DOHH2 (cell line): ENCODE results near the gene CSGALNACT2.

Source experiments
- H3F3A ChIP-seq: fragments of 200-600 bp; sonication (generic), shearing (Covaris generic); 2 replicates; pipeline ENCODE4 v1.6.0; 2016; ENCODE audit warnings: antibody characterized with exemption, mild to moderate bottlenecking; ENCODE audit not compliant: control insufficient read depth, insufficient read depth
- H3K27ac ChIP-seq: fragments of 200-600 bp; sonication (generic); 2 replicates; pipeline ENCODE4 v1.5.1; 2014; ENCODE audit warnings: low read depth, mild to moderate bottlenecking, low read length, moderate library complexity
- H3K27me3 ChIP-seq: fragments of 200-600 bp; sonication (generic); 2 replicates; pipeline ENCODE4 v1.6.1; 2014; ENCODE audit warnings: mild to moderate bottlenecking, low read length, mixed read lengths; ENCODE audit not compliant: control insufficient read depth
- H3K36me3 ChIP-seq: fragments of 200-600 bp; sonication (generic); 2 replicates; pipeline ENCODE4 v1.6.1; 2014; ENCODE audit warnings: mild to moderate bottlenecking, low read length, moderate library complexity, mixed read lengths; ENCODE audit not compliant: control insufficient read depth
- H3K4me1 ChIP-seq: fragments of 200-600 bp; sonication (generic); 2 replicates; pipeline ENCODE4 v1.6.1; 2014; ENCODE audit warnings: mild to moderate bottlenecking, low read length, mixed read lengths; ENCODE audit not compliant: control insufficient read depth
- H3K4me2 ChIP-seq: fragments of 200-600 bp; sonication (generic); 2 replicates; pipeline ENCODE4 v1.6.0; 2014; ENCODE audit warnings: mild to moderate bottlenecking, low read length, moderate library complexity
- H3K4me3 ChIP-seq: fragments of 200-600 bp; sonication (generic); 2 replicates; pipeline ENCODE4 v1.5.1; 2014; ENCODE audit warnings: mild to moderate bottlenecking, low read length, mixed read lengths
- H3K79me2 ChIP-seq: fragments of 200-600 bp; sonication (generic); 2 replicates; pipeline ENCODE4 v1.6.1; 2014; ENCODE audit warnings: mild to moderate bottlenecking, low read length, mixed read lengths; ENCODE audit not compliant: control insufficient read depth
- H3K9me2 ChIP-seq: fragments of 200-600 bp; sonication (generic); replicated peaks from 2 replicates; pipeline ENCODE4 v1.6.1; 2014; ENCODE audit warnings: mild to moderate bottlenecking, low read length, mixed read lengths; ENCODE audit not compliant: control insufficient read depth
- H3K9me3 ChIP-seq: fragments of 200-600 bp; sonication (generic); 2 replicates; pipeline ENCODE4 v1.6.1; 2014; ENCODE audit warnings: antibody characterized with exemption, low read length, mixed read lengths; ENCODE audit not compliant: control insufficient read depth, insufficient read depth
- H4K20me1 ChIP-seq: fragments of 200-600 bp; sonication (generic); 2 replicates; pipeline ENCODE4 v1.6.0; 2014; ENCODE audit warnings: low read depth, mild to moderate bottlenecking, antibody characterized with exemption, low read length, moderate library complexity; ENCODE audit not compliant: control insufficient read depth, insufficient read depth
- EZH2phosphoT487 ChIP-seq: fragments of 200-600 bp; sonication (generic); IDR thresholded peaks from 2 replicates; pipeline ENCODE4 v1.6.1; 2017; ENCODE audit warnings: borderline replicate concordance, mild to moderate bottlenecking, antibody characterized with exemption, low read length, moderate library complexity, mixed read lengths
- TF ChIP-seq, protein P1 (sequence below): fragments of 200-600 bp; sonication (generic); IDR thresholded peaks from one replicate; pipeline ENCODE4 v1.5.1; 2014; ENCODE audit warnings: antibody characterized with exemption, mild to moderate bottlenecking, low read depth, low read length; ENCODE audit not compliant: poor library complexity, severe bottlenecking

CSGALNACT2 gene

DNA sequence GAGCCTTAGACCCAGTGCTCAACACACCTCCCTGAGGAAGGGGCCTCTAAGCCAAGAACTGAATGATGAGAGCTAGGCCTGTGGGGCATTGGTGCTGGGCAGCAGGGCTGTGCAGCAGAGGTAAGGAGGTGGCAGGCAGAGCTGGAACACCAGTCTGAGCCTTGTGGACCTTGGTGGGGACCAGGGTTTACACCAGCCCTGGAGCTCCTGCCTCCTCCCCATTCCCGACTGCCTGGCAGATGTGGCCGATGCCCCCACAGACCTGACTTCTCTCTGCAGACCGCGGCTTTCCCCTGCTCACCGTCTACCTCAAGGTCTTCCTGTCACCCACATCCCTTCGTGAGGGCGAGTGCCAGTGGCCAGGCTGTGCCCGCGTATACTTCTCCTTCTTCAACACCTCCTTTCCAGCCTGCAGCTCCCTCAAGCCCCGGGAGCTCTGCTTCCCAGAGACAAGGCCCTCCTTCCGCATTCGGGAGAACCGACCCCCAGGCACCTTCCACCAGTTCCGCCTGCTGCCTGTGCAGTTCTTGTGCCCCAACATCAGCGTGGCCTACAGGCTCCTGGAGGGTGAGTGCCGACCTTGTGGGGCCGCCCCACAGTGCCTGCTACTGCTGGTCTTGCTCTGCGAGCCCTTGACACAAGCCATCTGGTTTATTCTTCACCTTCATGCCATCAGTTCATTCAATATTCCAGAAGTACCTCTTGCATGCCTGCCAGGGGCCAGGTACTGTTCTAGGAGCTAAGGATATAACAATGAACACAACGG lies 36.0 kb upstream of the CSGALNACT2 start:
- TF ChIP-seq, protein P1, sequence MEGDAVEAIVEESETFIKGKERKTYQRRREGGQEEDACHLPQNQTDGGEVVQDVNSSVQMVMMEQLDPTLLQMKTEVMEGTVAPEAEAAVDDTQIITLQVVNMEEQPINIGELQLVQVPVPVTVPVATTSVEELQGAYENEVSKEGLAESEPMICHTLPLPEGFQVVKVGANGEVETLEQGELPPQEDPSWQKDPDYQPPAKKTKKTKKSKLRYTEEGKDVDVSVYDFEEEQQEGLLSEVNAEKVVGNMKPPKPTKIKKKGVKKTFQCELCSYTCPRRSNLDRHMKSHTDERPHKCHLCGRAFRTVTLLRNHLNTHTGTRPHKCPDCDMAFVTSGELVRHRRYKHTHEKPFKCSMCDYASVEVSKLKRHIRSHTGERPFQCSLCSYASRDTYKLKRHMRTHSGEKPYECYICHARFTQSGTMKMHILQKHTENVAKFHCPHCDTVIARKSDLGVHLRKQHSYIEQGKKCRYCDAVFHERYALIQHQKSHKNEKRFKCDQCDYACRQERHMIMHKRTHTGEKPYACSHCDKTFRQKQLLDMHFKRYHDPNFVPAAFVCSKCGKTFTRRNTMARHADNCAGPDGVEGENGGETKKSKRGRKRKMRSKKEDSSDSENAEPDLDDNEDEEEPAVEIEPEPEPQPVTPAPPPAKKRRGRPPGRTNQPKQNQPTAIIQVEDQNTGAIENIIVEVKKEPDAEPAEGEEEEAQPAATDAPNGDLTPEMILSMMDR, result no peak
- TF ChIP-seq EZH2phosphoT487, result no peak
- peaks cover 3% of the 10 kb centered on the region; the same call in 1 of the 2 replicates for H3K4me1 ChIP-seq

DNA sequence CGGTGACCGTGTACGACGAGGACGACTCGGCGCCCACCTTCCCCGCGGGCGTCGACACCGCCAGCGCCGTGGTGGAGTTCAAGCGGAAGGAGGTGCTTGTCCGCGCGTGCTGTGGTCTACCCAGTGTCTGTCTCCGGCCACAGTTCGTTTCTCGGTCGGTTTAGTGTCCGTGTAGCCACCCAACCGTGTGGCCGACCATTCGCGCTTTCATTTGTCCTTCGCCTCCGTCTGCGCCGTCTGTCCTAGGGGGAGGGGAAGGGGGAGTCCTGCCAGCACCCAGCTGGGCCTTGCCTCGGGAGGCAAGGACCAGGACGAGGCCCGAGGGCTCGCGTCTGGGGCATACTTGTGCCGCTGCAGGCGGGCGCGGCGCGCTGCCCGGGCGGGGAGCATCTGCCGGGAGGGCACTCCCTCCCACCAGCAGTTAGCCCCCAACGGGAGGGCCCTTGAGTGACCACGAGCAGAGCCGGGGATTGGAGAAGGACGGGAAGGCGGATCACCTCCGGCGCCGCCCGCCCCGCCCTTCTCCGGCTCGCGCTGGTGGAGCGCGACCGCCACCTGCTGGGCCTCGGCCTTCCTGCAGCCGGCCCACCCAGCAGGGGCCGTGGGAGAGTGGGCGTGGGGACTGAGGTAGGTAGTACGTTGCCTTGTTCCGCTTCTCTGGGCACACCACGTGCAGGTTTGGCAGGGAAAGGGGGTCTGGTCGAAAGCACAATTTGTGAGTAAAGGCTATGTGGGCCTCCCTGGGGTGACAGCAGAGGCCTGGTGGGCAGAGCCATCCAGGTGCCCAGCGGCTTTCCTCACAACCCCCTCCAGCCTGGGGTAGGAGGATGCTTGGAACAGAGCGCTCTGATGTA lies 32.9 kb upstream of the CSGALNACT2 start:
- Histone ChIP-seq H3F3A (no peaks in the 10 kb centered on the region), H3K4me3 (peak overlapping the region; percentile 49), H3K36me3 (no peaks in the 10 kb centered on the region), H3K4me2 (peak overlapping the region; percentile 60), H3K4me1 (peaks cover 3% of the 10 kb centered on the region; the same call in 1 of the 2 replicates), H3K9me3 (no peaks in the 10 kb centered on the region), H3K9me2 (no peaks in the 10 kb centered on the region), H4K20me1 (no peaks in the 10 kb centered on the region; the same call in 1 of the 2 replicates), H3K27me3 (no peaks in the 10 kb centered on the region), H3K27ac (no peak overlapping the region), H3K79me2 (no peaks in the 10 kb centered on the region)
- TF ChIP-seq, protein P1, result peak; percentile 92
- no peak for TF ChIP-seq EZH2phosphoT487

More for the DNA sequence above, 36.0 kb upstream of the CSGALNACT2 start:
- no peak overlapping the region for H3K4me2 ChIP-seq
- H3K9me2 ChIP-seq, result no peaks in the 10 kb centered on the region
- H4K20me1 ChIP-seq, result no peaks in the 10 kb centered on the region
- no peak overlapping the region for H3K4me3 ChIP-seq
- no peaks in the 10 kb centered on the region for H3F3A ChIP-seq
- no peaks in the 10 kb centered on the region for H3K79me2 ChIP-seq
- H3K9me3 ChIP-seq, result no peaks in the 10 kb centered on the region
- no peak overlapping the region for H3K27ac ChIP-seq
- no peaks in the 10 kb centered on the region for H3K27me3 ChIP-seq
- no peaks in the 10 kb centered on the region for H3K36me3 ChIP-seq

DNA sequence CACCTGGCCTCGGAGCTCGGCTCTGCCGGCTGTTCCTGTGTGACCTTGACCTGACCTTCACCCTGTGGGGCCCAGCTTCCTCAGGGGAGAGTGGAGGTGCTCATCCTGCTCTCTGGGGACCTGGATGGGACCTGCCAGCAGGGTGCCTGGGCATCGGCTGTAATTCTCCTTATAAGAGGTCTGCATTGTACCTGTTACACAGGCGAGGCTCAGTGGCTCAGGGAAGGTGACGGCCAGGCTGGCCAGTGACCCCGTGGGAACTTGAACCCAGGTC lies 32.4 kb upstream of the CSGALNACT2 start:
- H3K9me3 ChIP-seq, result no peaks in the 10 kb centered on the region
- H3K79me2 ChIP-seq, result no peaks in the 10 kb centered on the region
- no peak overlapping the region for H3K27ac ChIP-seq
- no peaks in the 10 kb centered on the region for H3F3A ChIP-seq
- no peaks in the 10 kb centered on the region; the same call in 1 of the 2 replicates for H4K20me1 ChIP-seq
- no peak overlapping the region; the same call in 1 of the 2 replicates for H3K4me2 ChIP-seq
- H3K4me3 ChIP-seq, result no peak overlapping the region
- no peaks in the 10 kb centered on the region for H3K27me3 ChIP-seq
- no peaks in the 10 kb centered on the region for H3K36me3 ChIP-seq
- H3K9me2 ChIP-seq, result no peaks in the 10 kb centered on the region
- TF ChIP-seq, protein P1, result no peak
- no peak for TF ChIP-seq EZH2phosphoT487
- peaks cover 3% of the 10 kb centered on the region; the same call in 1 of the 2 replicates for H3K4me1 ChIP-seq
